Kidney epithelial cell (primary cell): ENCODE results near the gene IGF2BP2. TPM values are rescaled to one million over a fixed set of nuclear protein-coding genes. Genes with fewer than 3 reads are reported as not detected.
A peak's percentile ranks its signal among the peaks of the same experiment; 100 is the strongest.

Experiments
- DNase-seq: peaks from one replicate; pipeline ENCODE4 v3.0.0-alpha.2; 2010; ENCODE audit warnings: low read depth
- H3K27me3 ChIP-seq: 2 replicates; pipeline ENCODE4 v1.6.0; 2011; ENCODE audit warnings: low read length; ENCODE audit not compliant: control insufficient read depth, insufficient read depth
- H3K36me3 ChIP-seq: 2 replicates; pipeline ENCODE4 v1.5.1; 2011; ENCODE audit warnings: low read length; ENCODE audit not compliant: control insufficient read depth, insufficient read depth
- H3K4me3 ChIP-seq: 2 replicates; pipeline ENCODE4 v1.5.1; 2011; ENCODE audit warnings: low read depth, mild to moderate bottlenecking, control low read depth, low read length
- total RNA-seq: library from RNA; depleted of rRNA; stranded (reverse); fragments of >200 nt; gene quantifications from 2 replicates; pipeline ENCODE4 v1.2.3, GENCODE V29; 2015
- TF ChIP-seq, protein P1 (sequence below): IDR thresholded peaks from 2 replicates; pipeline ENCODE4 v1.5.1; 2011; ENCODE audit warnings: mild to moderate bottlenecking, moderate library complexity, low read length, control low read depth, inconsistent platforms; ENCODE audit not compliant: insufficient read depth, poor library complexity, severe bottlenecking

IGF2BP2 gene
- total RNA-seq, 1 donor from 2014 or later: 77.0 TPM

GRCh38 chr3:185822221-185823000 is 2.4 kb downstream of the IGF2BP2 start:
- DNase-seq: no peak
- Histone ChIP-seq H3K36me3 (no peaks in the 10 kb centered on the region), H3K4me3 (peak overlapping the region; percentile 95), H3K27me3 (no peaks in the 10 kb centered on the region)
- TF ChIP-seq, protein P1, sequence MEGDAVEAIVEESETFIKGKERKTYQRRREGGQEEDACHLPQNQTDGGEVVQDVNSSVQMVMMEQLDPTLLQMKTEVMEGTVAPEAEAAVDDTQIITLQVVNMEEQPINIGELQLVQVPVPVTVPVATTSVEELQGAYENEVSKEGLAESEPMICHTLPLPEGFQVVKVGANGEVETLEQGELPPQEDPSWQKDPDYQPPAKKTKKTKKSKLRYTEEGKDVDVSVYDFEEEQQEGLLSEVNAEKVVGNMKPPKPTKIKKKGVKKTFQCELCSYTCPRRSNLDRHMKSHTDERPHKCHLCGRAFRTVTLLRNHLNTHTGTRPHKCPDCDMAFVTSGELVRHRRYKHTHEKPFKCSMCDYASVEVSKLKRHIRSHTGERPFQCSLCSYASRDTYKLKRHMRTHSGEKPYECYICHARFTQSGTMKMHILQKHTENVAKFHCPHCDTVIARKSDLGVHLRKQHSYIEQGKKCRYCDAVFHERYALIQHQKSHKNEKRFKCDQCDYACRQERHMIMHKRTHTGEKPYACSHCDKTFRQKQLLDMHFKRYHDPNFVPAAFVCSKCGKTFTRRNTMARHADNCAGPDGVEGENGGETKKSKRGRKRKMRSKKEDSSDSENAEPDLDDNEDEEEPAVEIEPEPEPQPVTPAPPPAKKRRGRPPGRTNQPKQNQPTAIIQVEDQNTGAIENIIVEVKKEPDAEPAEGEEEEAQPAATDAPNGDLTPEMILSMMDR: no peak

DNA sequence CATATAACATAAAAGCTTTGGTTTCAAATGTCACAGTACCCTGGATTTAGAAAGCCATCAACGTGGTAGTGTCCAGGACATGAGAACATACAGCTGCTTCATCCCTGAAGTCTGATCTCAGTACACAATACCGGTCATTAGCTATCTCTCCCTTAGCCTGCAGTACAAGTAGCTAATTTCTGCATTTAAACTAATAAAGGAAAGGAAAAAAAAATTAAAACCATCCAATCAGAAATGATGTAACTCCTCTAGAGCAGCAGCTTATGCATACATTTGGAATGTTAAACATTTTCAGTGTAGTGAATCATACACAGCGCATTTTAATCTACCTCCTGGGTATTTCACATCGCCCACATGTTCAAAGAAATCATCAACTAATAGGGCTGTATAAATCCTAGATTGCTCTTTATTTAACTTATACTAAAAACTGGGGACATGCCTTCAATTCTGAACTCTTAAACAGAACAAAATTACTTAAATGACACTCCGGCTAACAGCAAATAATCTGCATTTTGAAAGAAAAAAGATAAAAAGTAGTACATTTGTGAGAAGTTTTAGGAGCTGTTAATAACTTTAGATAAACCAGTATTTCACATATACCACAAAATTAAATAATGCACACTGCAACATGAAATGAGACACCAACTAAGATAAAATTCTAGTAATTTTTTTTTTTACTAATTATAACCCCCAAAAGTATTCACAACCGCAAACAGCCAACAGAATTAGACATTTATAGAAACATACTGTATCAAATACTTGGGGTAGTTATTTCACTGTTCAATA is 3.7 kb downstream of the IGF2BP2 start:
- H3K4me3 ChIP-seq: peak overlapping the region; percentile 11
- no peaks in the 10 kb centered on the region for H3K27me3 ChIP-seq
- H3K36me3 ChIP-seq: no peaks in the 10 kb centered on the region
- TF ChIP-seq, protein P1: no peak
- no peak for DNase-seq

DNA sequence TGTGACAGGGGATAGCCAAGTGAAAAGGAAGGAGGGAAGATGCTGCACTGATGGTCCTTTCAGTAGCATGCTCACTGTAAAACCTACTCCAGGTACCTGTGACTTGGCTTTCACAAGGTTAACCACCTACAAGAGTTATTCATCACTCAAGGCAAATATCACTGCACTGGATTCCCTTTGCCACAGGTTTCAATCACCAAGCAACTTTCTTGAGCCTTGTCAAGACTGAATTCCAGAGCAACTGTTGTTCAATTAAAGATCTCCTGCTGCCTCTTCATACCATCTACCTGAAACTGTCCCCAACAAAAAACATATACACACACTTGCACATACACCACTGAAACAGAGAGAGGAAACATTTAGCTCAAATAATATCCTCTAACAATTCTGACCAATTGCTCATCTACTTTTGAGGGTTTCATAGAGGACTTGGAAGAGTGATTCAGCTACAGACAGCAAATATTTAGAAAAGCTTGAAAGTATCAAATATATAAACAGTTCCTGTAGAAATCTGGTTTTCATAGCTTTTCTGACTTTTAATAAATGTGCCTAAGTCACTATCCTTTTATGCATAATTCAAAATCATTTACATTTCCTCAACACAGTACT is 6.5 kb downstream of the IGF2BP2 start:
- H3K36me3 ChIP-seq: no peaks in the 10 kb centered on the region
- DNase-seq: no peak
- H3K4me3 ChIP-seq: no peak overlapping the region
- TF ChIP-seq, protein P1: no peak
- H3K27me3 ChIP-seq: no peaks in the 10 kb centered on the region

DNA sequence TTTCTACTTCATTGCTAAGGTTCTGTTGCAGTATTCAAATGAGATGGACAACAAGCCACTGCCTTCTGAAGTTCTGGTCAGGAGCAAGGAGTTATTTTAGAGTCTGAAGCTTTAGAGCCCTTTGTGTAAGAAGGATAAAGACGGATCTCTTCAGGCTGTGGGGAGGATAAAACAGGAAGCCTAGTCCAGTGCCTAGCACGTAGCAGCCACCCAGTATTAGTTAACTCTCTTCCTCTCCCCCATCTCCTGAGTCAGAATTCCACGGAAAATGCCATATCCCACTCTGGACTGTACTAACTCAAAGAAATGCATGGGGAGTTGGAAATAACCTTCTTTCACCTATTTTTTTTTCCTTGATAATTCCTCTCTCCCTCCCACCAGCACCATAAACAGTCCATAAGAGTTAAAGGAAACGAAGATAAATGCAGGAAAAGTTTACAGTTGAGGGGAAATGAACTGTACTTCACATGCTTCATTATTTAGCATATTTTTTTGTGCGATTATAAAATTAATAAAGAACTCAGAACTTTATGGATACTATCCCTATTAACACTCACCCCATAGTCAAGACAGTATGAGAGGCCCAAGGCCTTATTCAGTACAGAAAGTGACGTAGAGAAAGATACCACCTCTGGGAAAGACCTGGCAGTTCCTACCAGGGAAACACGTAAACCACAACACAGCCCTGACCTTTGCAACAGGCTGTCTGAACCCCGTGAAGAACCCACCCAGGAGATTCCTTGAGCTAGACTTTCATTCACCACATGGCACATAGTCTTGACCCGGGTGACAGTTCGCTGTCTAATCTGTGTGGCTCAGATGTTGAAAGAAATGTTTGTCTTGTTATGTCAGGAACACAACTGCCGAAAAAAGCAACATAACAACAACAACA is 9.2 kb downstream of the IGF2BP2 start:
- Histone ChIP-seq H3K36me3 (no peaks in the 10 kb centered on the region), H3K4me3 (no peak overlapping the region), H3K27me3 (no peaks in the 10 kb centered on the region)
- DNase-seq: no peak
- TF ChIP-seq, protein P1: no peak

DNA sequence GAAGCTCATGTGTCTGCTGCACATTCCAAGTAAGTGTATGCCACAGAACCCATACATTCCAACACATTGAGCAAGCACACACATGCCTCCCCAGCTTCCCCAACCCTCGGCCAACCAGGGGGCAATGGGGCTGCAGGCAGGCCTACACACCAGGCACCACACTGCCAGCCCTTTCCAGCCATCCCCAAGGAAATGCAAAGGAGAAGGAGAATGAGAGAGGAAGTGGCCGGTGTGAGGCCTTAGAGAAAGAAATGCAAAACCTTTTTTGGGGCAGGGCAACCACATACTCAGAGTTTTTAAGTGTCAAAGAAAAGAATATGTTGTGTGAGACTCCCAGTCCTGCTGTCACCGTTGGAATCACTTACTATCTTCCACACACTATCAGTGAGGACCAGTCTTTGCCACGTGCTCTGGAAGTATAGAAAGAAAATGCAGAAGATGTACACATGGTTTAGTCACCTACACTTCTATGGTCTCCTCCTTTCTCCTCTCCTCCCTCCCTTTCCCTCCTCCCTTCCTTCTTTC is 11.1 kb downstream of the IGF2BP2 start:
- H3K36me3 ChIP-seq: no peaks in the 10 kb centered on the region
- DNase-seq: no peak
- no peak overlapping the region for H3K4me3 ChIP-seq

More for the DNA sequence above, 11.1 kb downstream of the IGF2BP2 start:
- no peaks in the 10 kb centered on the region for H3K27me3 ChIP-seq
- TF ChIP-seq, protein P1: no peak
